ENCODE measurements around the gene TSPAN9.
"Not testable (repeated sequence)": the region's sequence is repeated elsewhere in the genome, so short reads cannot be mapped to it uniquely, and the experiment has no call there.

TSPAN9 gene

GRCh38 chr12:3044141-3044630, 33.0 kb upstream of the TSPAN9 start:
- no peak for DNase-seq (ENCODE audit: low read depth)

- DNase-seq (ENCODE audit: low read depth): no peak
Observed at GRCh38 chr12:3045494-3045893, 31.7 kb upstream of the TSPAN9 start.

- DNase-seq (ENCODE audit: low read depth): no peak
Observed at GRCh38 chr12:3045989-3046388, 31.2 kb upstream of the TSPAN9 start.

- DNase-seq (ENCODE audit: low read depth): no peak
Observed at GRCh38 chr12:3046441-3047200, 30.6 kb upstream of the TSPAN9 start.

GRCh38 chr12:3047961-3048360, 29.2 kb upstream of the TSPAN9 start:
- no peak for DNase-seq (ENCODE audit: low read depth)

- DNase-seq (ENCODE audit: low read depth): no peak
Observed at GRCh38 chr12:3048540-3048939, 28.6 kb upstream of the TSPAN9 start.

- no peak for DNase-seq (ENCODE audit: low read depth)
Observed at GRCh38 chr12:3049176-3049575, 28.0 kb upstream of the TSPAN9 start.

- DNase-seq (ENCODE audit: low read depth): no peak
Observed at GRCh38 chr12:3049611-3050249, 27.4 kb upstream of the TSPAN9 start.

GRCh38 chr12:3054374-3054773, 22.8 kb upstream of the TSPAN9 start:
- DNase-seq (ENCODE audit: low read depth): no peak

- no peak for DNase-seq (ENCODE audit: low read depth)
Observed at GRCh38 chr12:3055026-3055703, 22.0 kb upstream of the TSPAN9 start.

- no peak for DNase-seq (ENCODE audit: low read depth)
Observed at GRCh38 chr12:3055704-3056467, 21.3 kb upstream of the TSPAN9 start.

GRCh38 chr12:3061059-3061458, 16.1 kb upstream of the TSPAN9 start:
- DNase-seq (ENCODE audit: low read depth): no peak

GRCh38 chr12:3061501-3062215, 15.5 kb upstream of the TSPAN9 start:
- DNase-seq (ENCODE audit: low read depth): no peak

GRCh38 chr12:3065300-3065699, 11.9 kb upstream of the TSPAN9 start:
- no peak for DNase-seq (ENCODE audit: low read depth)

- DNase-seq (ENCODE audit: low read depth): not testable (repeated sequence)
Observed at GRCh38 chr12:3065846-3066245, 11.3 kb upstream of the TSPAN9 start.

GRCh38 chr12:3069714-3070113, 7.5 kb upstream of the TSPAN9 start:
- no peak for DNase-seq (ENCODE audit: low read depth)

GRCh38 chr12:3071107-3071506, 6.1 kb upstream of the TSPAN9 start:
- no peak for DNase-seq (ENCODE audit: low read depth)

- no peak for DNase-seq (ENCODE audit: low read depth)
Observed at GRCh38 chr12:3071710-3072109, 5.5 kb upstream of the TSPAN9 start.

GRCh38 chr12:3073438-3074250, 3.5 kb upstream of the TSPAN9 start:
- DNase-seq (ENCODE audit: low read depth): peak; percentile 69

- no peak for DNase-seq (ENCODE audit: low read depth)
Observed at GRCh38 chr12:3075315-3075714, 1.9 kb upstream of the TSPAN9 start.
